ENCODE measurements around the gene PTTG1.

- TF ChIP-seq REST (IDR thresholded peaks at IDR 0.05; ENCODE audit: unreplicated experiment) (no peak), CTCF (conservative IDR thresholded peaks at IDR 0.05; ENCODE audit: low read depth in 2 of 2) (no peak)
Observed at GRCh38 chr5:160458806-160459800, 37.4 kb downstream of the PTTG1 start.
